ENCODE measurements around the gene CEBPA.

The CEBPA gene

DNA sequence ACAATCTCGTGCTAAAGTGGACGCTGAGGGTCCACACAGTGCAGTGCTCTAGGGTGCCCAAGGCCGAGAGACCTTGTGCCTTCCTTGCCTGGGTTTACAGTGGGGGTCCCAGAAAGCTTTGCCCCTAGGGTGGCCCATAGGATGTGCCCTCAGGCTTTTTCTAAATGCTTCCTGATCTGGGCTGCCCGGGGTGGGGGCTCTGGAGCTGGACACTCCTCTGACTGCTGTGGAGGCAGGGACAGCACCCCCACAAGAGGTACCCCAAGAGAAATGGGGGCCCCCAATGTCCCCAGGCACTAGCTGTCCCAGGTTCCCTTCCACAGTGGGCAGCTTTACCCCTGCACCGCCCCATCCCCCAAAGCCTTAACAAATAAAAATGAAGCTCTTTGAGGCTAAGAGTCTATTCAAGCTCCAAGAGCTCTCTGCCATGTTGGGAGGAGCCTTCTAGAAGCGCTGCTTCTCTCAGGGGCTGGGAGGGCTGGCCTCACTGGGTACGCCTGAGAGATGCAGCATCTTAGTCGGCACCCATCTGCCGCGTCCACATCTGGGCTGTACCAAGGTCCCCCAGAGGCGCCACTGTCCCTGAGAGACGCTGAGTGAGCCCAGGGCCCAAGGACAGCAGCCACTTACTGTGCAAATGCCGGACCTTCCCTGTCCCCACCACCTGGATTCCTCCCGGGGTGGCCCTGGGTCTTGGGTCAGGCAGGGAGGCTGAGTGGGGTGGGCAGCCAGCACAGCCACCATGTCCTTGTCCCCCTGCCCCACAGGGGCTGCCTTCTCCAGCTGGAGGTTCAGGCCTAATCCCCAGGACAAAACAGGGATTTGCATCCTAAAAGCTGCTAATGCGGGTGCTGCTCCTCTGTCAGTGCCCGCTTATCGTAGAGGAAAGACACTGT is 27.4 kb downstream of the CEBPA start:
- FAIRE-seq = no peak
- DNase-seq (ENCODE audit: insufficient read length, low spot score) = no peak

DNA sequence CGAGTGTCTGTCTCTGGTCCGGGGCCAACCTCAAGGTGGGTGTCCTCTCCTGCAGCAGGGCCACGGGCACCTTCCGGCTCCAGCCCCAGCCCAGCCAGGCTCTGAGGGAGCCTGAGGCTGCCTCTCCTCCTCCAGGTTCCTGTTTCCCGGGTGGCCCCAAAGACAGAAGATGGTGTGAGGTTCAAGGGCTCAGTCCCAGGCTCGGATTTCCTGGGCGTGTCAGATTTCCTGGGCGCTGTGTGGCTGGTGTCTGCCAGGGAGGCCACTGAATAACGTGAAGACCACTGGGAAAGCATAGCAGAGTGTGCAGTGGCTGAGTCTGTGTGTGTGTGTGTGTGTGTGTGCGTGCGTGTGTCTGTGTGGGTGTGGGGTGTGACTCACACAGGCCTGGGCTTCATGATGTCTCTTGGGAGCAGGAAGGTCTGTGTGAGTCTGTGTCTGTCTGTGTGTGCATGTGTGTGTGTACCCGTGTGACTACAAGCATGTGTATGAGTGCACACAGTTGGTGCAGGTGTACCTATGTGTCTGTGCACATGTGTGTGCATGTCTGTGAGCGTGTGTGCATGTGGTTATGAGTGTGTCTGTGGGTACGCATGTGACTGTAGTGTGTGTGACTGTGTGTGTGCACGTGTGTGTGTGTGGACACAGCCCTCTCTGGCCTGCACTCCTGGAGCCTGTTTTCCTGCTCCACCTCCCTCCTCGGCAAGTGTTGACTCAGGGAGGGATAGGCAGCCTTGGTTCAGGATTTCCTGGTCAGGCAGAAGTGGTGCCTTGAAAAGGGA is 28.3 kb downstream of the CEBPA start:
- DNase-seq (ENCODE audit: insufficient read length, low spot score) (peak; percentile 40), FAIRE-seq (peak; percentile 90)

DNA sequence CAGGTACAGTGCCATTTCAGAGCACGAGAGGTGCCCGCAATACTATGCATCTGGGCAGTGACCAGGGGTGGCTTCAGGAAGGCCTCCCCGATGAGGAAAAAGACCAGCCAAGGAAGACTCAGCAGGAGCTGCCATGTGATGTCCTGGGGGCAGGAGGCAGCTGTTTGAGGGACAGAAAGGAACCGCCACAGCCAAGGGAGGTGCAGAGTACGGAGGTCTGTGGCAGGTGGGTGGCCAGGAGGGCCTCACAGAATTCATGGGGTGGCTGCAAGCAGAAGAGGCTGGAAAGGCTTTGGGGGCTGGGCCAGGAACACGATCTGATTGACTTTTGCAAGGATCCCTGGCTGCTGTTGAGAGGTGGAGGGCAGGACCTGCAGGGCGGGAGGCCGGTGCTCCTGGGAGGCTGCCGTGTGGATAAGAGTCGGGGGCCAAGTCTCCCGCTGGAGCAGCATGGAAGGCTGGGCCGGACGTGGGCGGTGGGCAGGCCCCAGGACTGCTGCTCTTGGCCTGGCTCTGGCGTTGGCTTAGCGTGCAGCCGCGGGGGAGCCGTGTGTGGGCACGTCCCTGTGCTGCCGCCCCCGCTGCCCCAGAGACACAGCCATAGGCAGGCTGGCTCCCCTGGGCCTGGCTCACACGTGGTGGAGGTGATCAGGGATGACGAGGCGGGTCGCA is 29.1 kb downstream of the CEBPA start:
- FAIRE-seq (no peak), DNase-seq (ENCODE audit: insufficient read length, low spot score) (no peak)

DNA sequence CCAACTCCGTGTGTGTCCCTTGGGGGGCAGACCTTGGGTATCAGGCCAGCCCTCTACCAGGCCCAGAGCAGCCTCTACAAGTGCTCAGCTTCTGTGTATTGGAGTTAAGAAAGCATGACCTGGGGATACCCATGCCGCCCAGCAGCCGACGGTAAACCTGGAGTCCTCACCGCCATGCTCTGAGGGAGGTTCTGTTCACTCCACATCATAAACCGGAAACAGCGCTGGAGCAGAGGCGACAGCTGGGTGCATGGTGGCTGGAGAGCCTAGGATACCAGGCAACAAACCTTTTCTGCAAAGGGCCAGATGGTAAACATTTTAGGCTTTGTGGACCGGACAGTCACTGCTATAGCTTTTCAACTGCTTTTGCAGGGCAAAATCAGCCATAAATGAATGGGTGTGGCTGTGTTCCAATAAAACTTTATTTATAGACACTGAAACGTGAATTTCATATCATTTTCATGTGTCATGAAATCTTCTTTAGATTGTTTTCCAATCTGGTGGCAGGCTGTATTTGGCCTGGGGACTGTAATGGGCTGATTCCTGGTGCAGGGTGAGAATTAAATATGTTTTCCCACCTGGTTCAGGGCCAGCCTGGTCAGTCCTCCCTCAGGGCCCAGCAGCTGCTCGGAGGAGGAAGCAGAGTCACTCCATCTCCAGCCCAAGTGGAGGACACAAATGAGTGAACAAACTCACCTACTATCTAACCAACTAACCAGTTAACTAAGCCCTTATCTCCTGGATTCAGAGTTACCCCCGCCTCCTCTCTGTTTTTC is 30.9 kb downstream of the CEBPA start:
- FAIRE-seq (no peak), DNase-seq (ENCODE audit: insufficient read length, low spot score) (no peak)

DNA sequence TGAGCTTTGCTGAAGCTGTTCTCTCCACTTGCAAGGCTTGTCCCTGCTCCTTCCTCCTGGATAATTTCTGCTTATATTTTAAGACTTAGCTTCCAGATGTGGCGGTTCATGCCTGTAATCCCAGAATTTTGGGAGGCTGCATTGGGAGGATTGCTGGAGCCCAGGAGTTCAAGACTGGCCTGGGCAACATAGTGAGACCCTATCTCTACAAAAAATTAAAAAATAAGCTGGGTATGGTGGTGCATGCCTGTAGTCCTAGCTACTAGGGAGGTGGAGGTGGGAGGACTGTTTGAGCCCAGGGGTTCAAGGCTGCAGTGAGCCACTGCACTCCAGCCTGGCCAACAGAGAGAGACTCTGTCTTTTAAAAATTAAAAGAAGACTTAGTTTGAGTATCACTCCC is 31.6 kb downstream of the CEBPA start:
- DNase-seq (ENCODE audit: insufficient read length, low spot score) = no peak
- FAIRE-seq = no peak

DNA sequence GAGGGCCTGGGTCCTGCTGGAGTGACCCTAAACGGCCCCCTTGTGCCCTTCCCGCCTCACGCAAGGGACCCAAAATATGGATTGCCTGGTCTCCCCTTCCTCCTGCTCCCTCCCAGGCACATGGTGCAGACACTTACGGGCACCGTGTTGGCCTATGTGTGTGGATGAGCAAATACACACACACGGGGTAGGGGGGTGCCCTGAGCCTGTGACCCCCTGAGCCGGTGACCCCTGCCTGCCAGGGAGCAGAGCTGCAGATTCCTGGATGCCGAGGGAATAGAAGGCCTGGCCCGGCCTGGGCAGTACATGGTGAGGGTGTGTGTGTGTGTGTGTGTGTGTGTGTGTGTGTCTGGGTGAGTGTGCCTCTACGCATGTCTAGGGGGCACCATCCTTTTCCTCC is 33.3 kb downstream of the CEBPA start:
- DNase-seq (ENCODE audit: insufficient read length, low spot score) (no peak), FAIRE-seq (no peak)

DNA sequence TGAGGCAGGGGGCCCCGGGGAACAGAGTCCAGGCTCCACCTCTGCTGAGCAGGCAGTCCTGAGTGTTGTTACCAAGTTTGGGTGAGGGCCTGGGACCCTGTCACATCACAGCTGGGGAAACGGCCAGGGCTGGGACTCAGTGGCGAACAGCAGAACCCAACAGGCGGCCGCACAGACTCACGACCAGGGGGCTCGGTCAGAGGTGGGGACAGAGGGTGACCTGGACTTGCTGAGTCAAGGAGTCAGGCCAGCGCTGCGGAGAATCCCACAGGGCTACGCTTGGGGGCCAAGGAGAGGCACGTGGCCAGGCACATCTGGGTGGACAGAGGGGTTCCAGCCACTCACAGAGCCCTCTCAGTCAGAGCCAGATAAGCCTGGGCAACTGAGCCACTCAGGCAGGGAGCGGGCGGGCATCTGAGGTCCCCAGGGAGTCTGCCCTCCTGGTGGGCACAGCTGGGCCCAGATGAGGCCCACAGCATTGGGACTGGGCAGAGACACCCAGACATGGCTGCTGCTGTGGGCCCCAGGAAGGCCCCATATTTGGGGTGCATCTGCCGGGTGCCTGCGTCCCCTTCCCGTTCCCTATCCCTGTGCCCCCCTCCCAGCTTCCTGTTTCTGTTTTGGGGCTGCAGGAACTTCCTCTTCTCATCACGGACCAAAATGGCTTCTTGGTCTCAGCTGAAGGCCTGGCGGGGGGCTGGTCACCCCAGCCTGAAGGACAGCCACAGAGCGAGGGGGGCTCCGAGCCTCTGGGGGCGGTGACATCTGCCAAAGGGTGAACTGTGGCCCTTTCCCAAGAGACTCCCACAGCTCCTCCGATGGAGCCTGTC is 34.0 kb downstream of the CEBPA start:
- no peak for FAIRE-seq
- no peak for DNase-seq (ENCODE audit: insufficient read length, low spot score)

DNA sequence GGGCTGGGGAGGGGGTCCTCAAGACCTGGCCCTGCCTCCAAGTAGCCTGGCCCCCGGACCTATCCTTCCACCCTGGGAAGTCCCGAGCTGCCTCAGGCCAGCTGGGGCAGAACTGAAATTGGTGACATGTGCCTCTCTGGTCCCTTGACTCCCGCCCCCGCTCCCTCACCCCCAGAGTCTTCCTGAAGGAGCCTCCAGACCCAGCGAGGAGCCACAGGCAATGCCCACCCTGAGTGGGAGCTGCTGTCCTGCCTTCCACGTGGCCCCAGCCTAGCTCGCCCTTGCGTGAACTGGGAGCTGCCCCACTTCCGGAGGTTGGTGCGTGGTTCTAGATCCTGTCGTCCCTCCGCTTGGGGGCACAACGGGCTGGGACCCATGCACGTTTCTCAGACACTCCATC is 34.6 kb downstream of the CEBPA start:
- FAIRE-seq (no peak), DNase-seq (ENCODE audit: insufficient read length, low spot score) (no peak)

DNA sequence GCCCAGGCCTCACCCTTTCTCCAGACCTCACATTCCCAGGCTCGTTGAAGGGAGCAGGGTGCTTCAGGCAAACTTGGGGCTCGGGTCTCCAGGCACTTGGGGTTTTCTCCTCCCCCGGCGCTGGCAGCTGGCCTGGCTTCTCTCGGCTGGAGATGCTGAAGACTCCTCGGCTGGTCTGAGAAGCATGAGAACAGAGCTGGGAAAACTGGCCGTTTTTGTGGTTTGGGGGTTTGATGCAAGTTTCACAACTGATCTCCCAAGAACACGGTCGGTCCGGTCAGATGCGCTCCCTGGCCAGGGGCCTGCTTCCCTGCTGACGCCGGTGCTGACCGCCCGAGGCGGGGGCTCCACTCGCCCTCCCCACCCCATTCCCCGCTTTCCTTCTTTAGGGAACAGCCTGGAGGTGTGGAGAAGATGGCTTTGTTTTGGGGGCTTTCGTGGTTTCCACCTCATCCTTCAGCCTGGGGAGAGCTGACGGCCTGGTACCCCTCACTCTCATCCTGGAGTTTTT is 35.3 kb downstream of the CEBPA start:
- DNase-seq (ENCODE audit: insufficient read length, low spot score) = no peak
- FAIRE-seq = no peak

DNA sequence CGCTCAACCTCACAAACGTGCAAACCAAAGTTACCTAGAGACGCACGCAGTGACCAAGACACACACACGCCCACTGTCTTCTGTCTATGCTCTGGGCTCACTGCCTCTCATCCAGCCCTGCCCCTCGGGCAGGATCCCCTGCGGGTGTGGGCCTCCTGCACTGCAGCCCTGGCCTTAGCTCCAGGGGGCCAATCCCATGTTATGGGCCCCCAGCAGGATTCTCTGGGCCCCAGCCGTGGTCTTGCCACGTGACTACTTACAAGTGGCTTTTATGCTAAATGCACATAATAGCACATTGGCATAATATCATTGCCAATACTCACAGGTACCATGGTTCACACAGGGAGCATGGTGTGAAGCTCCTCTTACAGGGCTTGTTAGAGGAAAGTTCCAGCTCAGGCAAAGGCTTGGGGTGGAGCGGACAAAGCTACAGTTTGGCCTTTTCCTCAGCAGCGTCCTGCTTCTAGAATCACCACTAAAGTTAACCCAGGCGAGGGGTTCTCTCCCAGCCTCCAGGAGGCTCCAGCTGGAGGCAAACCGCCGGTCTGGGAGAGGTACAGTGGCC is 37.4 kb downstream of the CEBPA start:
- no peak for DNase-seq (ENCODE audit: insufficient read length, low spot score)
- no peak for FAIRE-seq

DNA sequence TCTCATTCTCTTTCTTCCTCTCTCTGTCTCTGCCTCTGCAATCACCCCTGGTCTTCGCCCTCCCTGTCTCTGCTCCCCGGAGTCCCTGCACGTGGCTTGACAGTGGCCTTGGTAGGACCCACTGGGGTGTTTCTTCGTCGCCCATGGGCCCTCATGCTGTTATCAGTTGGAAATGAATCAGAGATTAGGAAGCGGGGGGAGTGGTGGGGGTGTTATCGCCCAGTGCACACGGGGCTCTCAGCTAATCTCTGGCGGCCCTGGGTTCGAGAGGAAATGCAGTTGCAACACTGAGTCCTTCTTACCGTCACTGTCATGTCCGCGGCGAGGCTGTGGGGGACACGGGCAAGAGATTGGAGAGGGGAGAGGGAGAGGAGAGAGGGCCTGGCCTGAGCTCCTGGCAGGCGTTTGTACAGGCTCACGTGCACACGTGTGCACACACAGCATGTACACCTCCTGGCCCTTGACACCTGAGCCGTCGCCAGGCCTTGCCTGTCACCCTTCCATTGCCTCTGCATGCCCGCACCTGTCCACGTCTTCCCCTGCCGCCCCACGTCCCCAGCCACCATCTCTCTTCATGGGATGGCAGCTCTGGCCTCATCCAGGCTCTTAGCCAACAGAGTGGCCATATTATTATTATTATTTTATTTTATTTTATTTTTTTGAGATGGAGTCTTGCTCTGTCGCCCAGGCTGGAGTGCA is 38.9 kb downstream of the CEBPA start:
- FAIRE-seq (no peak), DNase-seq (ENCODE audit: insufficient read length, low spot score) (no peak)

DNA sequence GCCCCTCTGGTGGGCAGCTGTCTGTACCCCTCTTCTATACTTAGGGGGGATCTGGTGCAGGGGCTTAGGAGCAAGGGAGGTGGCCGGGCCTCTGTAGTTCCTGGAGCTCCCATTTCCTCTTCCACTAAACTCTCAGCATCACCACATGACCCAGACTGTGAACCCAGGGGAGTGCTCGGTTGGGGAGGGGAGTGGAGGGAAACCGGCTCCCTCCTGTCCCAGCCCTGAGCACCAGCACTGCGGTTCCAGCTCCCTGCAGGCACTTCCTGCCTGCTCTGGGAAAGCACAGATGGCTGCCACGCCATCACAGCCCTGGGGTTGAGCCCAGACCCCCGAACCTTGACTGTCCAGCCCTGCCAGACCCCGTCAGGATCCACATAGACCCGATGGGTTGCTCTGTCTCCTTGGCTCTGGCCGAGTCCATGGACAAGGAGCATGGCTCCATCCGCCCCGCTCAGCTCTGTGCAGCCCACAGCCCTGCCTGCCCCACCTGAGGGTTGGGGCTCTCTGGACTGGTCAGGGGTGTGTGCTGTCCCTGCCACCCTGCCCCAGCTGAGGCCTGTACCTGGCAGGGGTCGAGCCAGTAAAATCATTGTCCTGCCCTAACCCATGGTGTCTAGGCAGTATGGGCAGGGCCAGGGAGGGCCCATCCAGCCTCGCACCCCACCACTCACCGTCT is 40.7 kb downstream of the CEBPA start:
- DNase-seq (ENCODE audit: insufficient read length, low spot score) (no peak), FAIRE-seq (no peak)

DNA sequence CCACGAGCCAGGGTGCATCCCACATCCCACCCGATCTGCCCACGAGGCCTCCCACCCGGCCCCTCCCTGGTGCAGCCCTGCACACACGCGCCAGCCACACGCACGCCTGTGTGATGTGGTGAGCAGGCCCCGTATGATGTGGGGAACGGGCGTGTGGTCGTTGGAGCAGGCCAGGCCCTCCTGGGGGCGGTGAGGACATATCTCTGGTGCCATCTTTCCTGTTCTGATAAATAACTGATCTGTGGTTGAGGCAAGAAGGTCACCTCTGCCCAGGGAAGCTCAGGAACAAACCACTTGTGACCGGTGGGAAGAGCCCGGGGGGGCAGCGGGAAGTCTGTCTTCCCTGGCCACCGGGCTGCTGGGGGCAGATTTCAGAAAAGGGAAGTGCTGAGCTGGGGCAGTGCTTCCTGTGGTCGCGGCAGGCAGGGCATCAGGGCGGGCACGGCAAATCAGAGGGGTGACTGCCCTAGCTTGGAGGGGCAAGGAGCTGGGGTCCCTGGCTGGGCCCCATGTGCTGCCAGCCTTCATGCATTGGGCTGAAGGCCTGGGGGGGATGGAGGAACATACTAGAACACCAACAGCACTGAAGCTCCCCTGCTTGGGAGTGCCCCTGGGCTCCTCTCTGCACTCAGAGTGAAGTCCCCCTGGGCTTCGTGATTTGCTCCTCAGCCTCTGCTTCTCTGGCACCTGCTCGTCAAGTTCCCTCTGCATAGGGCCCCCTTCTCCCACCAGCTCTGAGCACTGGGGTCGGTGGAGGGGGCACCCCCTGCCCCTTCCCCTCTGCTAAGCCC is 41.5 kb downstream of the CEBPA start:
- FAIRE-seq (no peak), DNase-seq (ENCODE audit: insufficient read length, low spot score) (no peak)

DNA sequence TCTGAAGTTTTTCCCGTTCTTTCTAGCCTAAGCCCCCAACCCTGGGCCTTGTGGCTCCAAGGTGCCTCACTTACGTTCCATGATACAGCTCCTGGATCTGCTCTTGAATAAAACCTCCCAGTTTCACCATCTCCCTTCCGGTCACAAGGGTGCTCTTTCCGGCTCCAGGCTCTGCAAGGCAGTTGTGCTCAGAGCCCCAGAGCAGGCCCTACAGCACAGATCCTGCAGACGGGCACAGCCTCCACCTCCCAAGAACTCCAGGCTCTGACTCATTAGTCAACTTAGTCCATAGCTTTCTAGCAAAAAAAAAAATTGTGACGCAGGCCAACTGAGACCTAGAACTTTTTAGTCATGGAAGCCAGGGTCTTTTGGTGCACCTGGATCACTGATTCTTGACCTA is 42.8 kb downstream of the CEBPA start:
- DNase-seq (ENCODE audit: insufficient read length, low spot score) (no peak), FAIRE-seq (no peak)

DNA sequence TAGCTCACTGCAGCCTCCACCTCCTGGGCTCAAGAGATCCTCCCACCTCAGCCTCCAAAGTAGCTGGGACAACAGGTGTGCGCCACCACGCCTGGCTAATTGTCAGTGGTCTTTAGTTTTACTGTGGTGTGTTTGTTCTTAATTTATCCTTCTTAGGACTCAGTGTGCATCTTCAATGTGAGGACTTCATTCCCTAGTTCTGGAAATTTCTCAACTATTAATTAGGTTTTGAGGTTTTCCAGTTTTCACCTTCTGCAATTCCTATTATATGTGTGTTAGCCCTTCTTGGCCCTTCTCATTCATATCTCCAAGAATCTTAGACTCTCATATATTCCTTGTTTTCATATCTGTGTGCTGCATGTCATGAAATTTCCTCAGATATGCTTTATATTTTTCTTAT is 44.5 kb downstream of the CEBPA start:
- no peak for DNase-seq (ENCODE audit: insufficient read length, low spot score)
- no peak for FAIRE-seq

DNA sequence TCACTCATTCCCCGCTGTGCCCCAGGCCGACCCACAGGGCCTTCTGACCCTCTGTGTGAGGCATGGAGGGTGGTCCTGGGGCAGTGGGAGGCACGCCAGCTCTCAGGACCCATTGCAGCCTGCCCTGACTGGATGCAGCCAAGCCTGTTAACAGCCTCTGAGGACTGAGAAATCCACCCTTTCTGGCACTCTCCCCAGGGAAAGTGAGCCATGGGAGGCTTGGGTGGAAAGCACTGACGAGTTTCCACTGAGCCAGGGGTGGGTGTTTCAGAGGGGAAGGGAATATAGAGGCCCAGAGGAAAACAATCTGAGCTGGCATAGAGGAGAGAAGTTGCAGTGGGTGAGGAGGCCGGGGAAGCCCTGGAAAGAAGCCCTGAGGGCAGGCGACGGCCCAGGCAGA is 46.1 kb downstream of the CEBPA start:
- FAIRE-seq = no peak
- no peak for DNase-seq (ENCODE audit: insufficient read length, low spot score)

DNA sequence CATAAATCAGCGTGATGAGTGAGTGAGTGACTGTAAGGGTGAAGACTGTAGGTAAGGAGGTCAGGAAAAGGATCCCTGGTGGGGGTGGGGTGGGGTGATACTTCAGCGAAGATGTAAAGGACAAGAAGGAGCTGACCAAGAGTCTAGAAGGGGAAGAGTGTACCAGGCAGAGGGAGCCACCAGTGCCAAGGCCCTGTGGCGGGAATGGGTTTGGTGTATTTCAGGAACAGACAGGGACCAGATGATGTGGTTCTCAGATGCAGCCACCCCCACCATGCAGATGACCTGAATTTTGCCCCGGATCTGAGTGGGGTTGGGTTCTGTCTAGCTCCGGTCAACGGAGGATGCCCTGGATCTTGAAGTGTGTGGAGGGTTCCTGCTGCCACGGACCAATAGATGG is 46.6 kb downstream of the CEBPA start:
- FAIRE-seq = no peak
- no peak for DNase-seq (ENCODE audit: insufficient read length, low spot score)

Data from HTR-8/SVneo (cell line).